ENCODE results near the gene STX18.
"Not testable (repeated sequence)": the region's sequence is repeated elsewhere in the genome, so short reads cannot be mapped to it uniquely, and the experiment has no call there.

Gene STX18

GRCh38 chr4:4477391-4477790 lies 64.5 kb downstream of the STX18 start:
- TF ChIP-seq POLR2A (IDR thresholded peaks at IDR 0.05; ENCODE audit: low read depth, low read length) (no peak), TAF1 (IDR thresholded peaks at IDR 0.05; ENCODE audit: low read depth, low read length) (no peak), POLR2AphosphoS5 (IDR thresholded peaks at IDR 0.05; ENCODE audit: low read depth, low read length) (no peak), PAX5 (IDR thresholded peaks at IDR 0.05; ENCODE audit: insufficient read depth, low read length, severe bottlenecking) (no peak), POU2F2 (IDR thresholded peaks at IDR 0.05; ENCODE audit: low read depth, low read length) (no peak), SPI1 (IDR thresholded peaks at IDR 0.05; ENCODE audit: low read depth, low read length) (no peak)
- FAIRE-seq = no peak
- DNase-seq (ENCODE audit: insufficient read length, low spot score) = no peak

GRCh38 chr4:4474476-4474875 lies 67.4 kb downstream of the STX18 start:
- no peak for TF ChIP-seq SPI1 (IDR thresholded peaks at IDR 0.05; ENCODE audit: low read depth, low read length)
- no peak for TF ChIP-seq POLR2AphosphoS5 (IDR thresholded peaks at IDR 0.05; ENCODE audit: low read depth, low read length)
- TF ChIP-seq POLR2A (IDR thresholded peaks at IDR 0.05; ENCODE audit: low read depth, low read length) = no peak
- TF ChIP-seq TAF1 (IDR thresholded peaks at IDR 0.05; ENCODE audit: low read depth, low read length) = no peak
- no peak for TF ChIP-seq POU2F2 (IDR thresholded peaks at IDR 0.05; ENCODE audit: low read depth, low read length)
- TF ChIP-seq PAX5 (IDR thresholded peaks at IDR 0.05; ENCODE audit: insufficient read depth, low read length, severe bottlenecking) = no peak
- FAIRE-seq = no peak
- DNase-seq (ENCODE audit: insufficient read length, low spot score) = no peak

- no peak for DNase-seq (ENCODE audit: insufficient read length, low spot score)
- FAIRE-seq = no peak
- TF ChIP-seq POLR2A (IDR thresholded peaks at IDR 0.05; ENCODE audit: low read depth, low read length) (no peak), PAX5 (IDR thresholded peaks at IDR 0.05; ENCODE audit: insufficient read depth, low read length, severe bottlenecking) (no peak), TAF1 (IDR thresholded peaks at IDR 0.05; ENCODE audit: low read depth, low read length) (no peak), POLR2AphosphoS5 (IDR thresholded peaks at IDR 0.05; ENCODE audit: low read depth, low read length) (no peak), POU2F2 (IDR thresholded peaks at IDR 0.05; ENCODE audit: low read depth, low read length) (no peak), SPI1 (IDR thresholded peaks at IDR 0.05; ENCODE audit: low read depth, low read length) (no peak)
These were observed 69.4 kb downstream of the STX18 start for GRCh38 chr4:4472344-4472958.

- no peak for TF ChIP-seq POLR2A (IDR thresholded peaks at IDR 0.05; ENCODE audit: low read depth, low read length)
- TF ChIP-seq TAF1 (IDR thresholded peaks at IDR 0.05; ENCODE audit: low read depth, low read length) = no peak
- FAIRE-seq (no peak), DNase-seq (ENCODE audit: insufficient read length, low spot score) (no peak)
These were observed 70.7 kb downstream of the STX18 start for GRCh38 chr4:4471195-4471594.

- FAIRE-seq (no peak), DNase-seq (ENCODE audit: insufficient read length, low spot score) (no peak)
- no peak for TF ChIP-seq POLR2AphosphoS5 (IDR thresholded peaks at IDR 0.05; ENCODE audit: low read depth, low read length)
- no peak for TF ChIP-seq POLR2A (IDR thresholded peaks at IDR 0.05; ENCODE audit: low read depth, low read length)
- TF ChIP-seq PAX5 (IDR thresholded peaks at IDR 0.05; ENCODE audit: insufficient read depth, low read length, severe bottlenecking) = no peak
These were observed 71.6 kb downstream of the STX18 start for GRCh38 chr4:4470208-4470607.

GRCh38 chr4:4465238-4465637 lies 76.6 kb downstream of the STX18 start:
- DNase-seq (ENCODE audit: insufficient read length, low spot score); FAIRE-seq: not testable (repeated sequence)

GRCh38 chr4:4462970-4463369 lies 78.9 kb downstream of the STX18 start:
- no peak for DNase-seq (ENCODE audit: insufficient read length, low spot score)
- FAIRE-seq = no peak
- no peak for TF ChIP-seq SPI1 (IDR thresholded peaks at IDR 0.05; ENCODE audit: low read depth, low read length)
- TF ChIP-seq TAF1 (IDR thresholded peaks at IDR 0.05; ENCODE audit: low read depth, low read length) = no peak
- no peak for TF ChIP-seq POU2F2 (IDR thresholded peaks at IDR 0.05; ENCODE audit: low read depth, low read length)
- no peak for TF ChIP-seq POLR2A (IDR thresholded peaks at IDR 0.05; ENCODE audit: low read depth, low read length)
- TF ChIP-seq PAX5 (IDR thresholded peaks at IDR 0.05; ENCODE audit: insufficient read depth, low read length, severe bottlenecking) = no peak
- no peak for TF ChIP-seq POLR2AphosphoS5 (IDR thresholded peaks at IDR 0.05; ENCODE audit: low read depth, low read length)

GRCh38 chr4:4461850-4462249 lies 80.0 kb downstream of the STX18 start:
- DNase-seq (ENCODE audit: insufficient read length, low spot score) (no peak), FAIRE-seq (no peak)
- TF ChIP-seq POU2F2 (IDR thresholded peaks at IDR 0.05; ENCODE audit: low read depth, low read length) = no peak
- TF ChIP-seq PAX5 (IDR thresholded peaks at IDR 0.05; ENCODE audit: insufficient read depth, low read length, severe bottlenecking) = no peak
- no peak for TF ChIP-seq POLR2AphosphoS5 (IDR thresholded peaks at IDR 0.05; ENCODE audit: low read depth, low read length)
- no peak for TF ChIP-seq SPI1 (IDR thresholded peaks at IDR 0.05; ENCODE audit: low read depth, low read length)
- no peak for TF ChIP-seq TAF1 (IDR thresholded peaks at IDR 0.05; ENCODE audit: low read depth, low read length)
- no peak for TF ChIP-seq POLR2A (IDR thresholded peaks at IDR 0.05; ENCODE audit: low read depth, low read length)

GRCh38 chr4:4461178-4461577 lies 80.7 kb downstream of the STX18 start:
- TF ChIP-seq PAX5 (IDR thresholded peaks at IDR 0.05; ENCODE audit: insufficient read depth, low read length, severe bottlenecking) (no peak), SPI1 (IDR thresholded peaks at IDR 0.05; ENCODE audit: low read depth, low read length) (no peak)
- DNase-seq (ENCODE audit: insufficient read length, low spot score) (no peak), FAIRE-seq (no peak)

- no peak for FAIRE-seq
- TF ChIP-seq POLR2A (IDR thresholded peaks at IDR 0.05; ENCODE audit: low read depth, low read length) (no peak), POLR2AphosphoS5 (IDR thresholded peaks at IDR 0.05; ENCODE audit: low read depth, low read length) (no peak), POU2F2 (IDR thresholded peaks at IDR 0.05; ENCODE audit: low read depth, low read length) (no peak), PAX5 (IDR thresholded peaks at IDR 0.05; ENCODE audit: insufficient read depth, low read length, severe bottlenecking) (no peak)
- no peak for DNase-seq (ENCODE audit: insufficient read length, low spot score)
These were observed 81.1 kb downstream of the STX18 start for GRCh38 chr4:4460759-4461158.

GRCh38 chr4:4459181-4459580 lies 82.7 kb downstream of the STX18 start:
- FAIRE-seq = no peak

More at GRCh38 chr4:4459181-4459580, 82.7 kb downstream of the STX18 start:
- no peak for TF ChIP-seq PAX5 (IDR thresholded peaks at IDR 0.05; ENCODE audit: insufficient read depth, low read length, severe bottlenecking)
- no peak for TF ChIP-seq SPI1 (IDR thresholded peaks at IDR 0.05; ENCODE audit: low read depth, low read length)
- no peak for TF ChIP-seq POLR2A (IDR thresholded peaks at IDR 0.05; ENCODE audit: low read depth, low read length)
- no peak for TF ChIP-seq TAF1 (IDR thresholded peaks at IDR 0.05; ENCODE audit: low read depth, low read length)
- no peak for TF ChIP-seq POLR2AphosphoS5 (IDR thresholded peaks at IDR 0.05; ENCODE audit: low read depth, low read length)
- no peak for TF ChIP-seq POU2F2 (IDR thresholded peaks at IDR 0.05; ENCODE audit: low read depth, low read length)
- DNase-seq (ENCODE audit: insufficient read length, low spot score) = no peak
